Measurements from ENCODE around the gene CCDC134. TPM values are rescaled to one million over a fixed set of nuclear protein-coding genes. Genes with fewer than 3 reads are reported as not detected.

CCDC134 gene
- total and polyA plus RNA-seq, 2 of the 13 experiments (the other 11 are each of a cell fraction or from before 2014, with no cell fraction given) = 4.8 to 17.4 TPM

DNA sequence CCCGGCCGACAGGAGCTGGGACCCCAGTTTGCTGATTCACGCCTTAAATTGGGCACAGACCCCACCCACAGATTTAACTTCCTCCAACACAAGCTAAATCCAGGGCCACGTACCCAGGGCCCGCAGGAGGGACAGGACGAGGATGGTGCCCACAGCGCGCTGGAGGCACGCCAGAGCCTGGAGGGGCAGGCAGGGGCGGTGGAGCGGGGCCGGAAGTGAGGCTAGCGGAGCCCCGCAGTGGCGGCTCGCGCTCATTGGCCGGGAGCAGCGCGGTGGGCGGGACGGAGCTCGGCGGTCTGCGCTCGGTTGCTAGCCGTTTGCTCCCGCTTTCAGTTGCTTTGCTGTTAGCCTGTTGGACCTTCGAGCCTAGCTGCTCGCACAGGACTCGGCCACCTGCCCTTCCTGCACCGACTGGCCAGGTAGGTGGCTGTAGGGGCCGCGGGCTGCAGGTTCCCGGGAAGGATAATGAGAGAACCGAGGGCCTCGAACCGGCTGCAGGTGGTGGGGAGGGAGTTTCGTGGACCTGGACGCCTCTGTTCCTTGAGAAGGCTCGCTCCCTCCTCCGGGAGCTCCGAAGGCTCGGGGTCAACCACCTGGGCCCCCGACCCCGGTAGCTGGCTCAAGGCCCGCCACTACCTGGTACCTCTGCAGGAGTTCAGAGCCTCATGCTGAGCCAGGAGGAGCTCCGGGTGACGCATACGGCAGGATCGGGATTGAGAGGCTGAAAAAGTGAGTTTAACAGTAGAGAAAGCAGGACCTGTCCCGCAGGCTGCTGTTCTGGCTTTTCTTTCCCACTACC, at the start of gene CCDC134 (continued):
- TF ChIP-seq, protein P1, sequence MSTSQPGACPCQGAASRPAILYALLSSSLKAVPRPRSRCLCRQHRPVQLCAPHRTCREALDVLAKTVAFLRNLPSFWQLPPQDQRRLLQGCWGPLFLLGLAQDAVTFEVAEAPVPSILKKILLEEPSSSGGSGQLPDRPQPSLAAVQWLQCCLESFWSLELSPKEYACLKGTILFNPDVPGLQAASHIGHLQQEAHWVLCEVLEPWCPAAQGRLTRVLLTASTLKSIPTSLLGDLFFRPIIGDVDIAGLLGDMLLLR (CRISPR knock-in tag; IDR thresholded peaks at IDR 0.05) = no peak; the same call in 1 of the 2 replicates
- peak; percentile 45; the same call in 1 of the 2 replicates for TF ChIP-seq HNF4A (CRISPR knock-in tag; IDR thresholded peaks at IDR 0.05)
- TF ChIP-seq RXRB (CRISPR knock-in tag; IDR thresholded peaks at IDR 0.05; ENCODE audit: borderline replicate concordance) = 0 out of 2 replicates have a peak, but pooled peaks have one; percentile 16
- TF ChIP-seq NKX3-1 (CRISPR knock-in tag; IDR thresholded peaks at IDR 0.05) = peak; percentile 63; the same call in 1 of the 2 replicates
- TF ChIP-seq MED8 (CRISPR knock-in tag; IDR thresholded peaks at IDR 0.05; ENCODE audit: insufficient replicate concordance) = peak; percentile 92
- TF ChIP-seq, protein P2, sequence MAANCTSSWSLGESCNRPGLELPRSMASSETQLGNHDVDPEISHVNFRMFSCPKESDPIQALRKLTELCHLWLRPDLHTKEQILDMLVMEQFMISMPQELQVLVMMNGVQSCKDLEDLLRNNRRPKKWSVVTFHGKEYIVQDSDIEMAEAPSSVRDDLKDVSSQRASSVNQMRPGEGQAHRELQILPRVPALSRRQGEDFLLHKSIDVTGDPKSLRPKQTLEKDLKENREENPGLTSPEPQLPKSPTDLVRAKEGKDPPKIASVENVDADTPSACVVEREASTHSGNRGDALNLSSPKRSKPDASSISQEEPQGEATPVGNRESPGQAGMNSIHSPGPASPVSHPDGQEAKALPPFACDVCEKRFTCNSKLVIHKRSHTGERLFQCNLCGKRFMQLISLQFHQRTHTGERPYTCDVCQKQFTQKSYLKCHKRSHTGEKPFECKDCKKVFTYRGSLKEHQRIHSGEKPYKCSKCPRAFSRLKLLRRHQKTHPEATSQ (CRISPR knock-in tag; IDR thresholded peaks at IDR 0.05; ENCODE audit: borderline replicate concordance) = peak; percentile 11; the same call in 1 of the 2 replicates
- no peak; the same call in none of the 2 replicates for TF ChIP-seq HOXA5 (CRISPR knock-in tag; IDR thresholded peaks at IDR 0.05)
- TF ChIP-seq MAFF (IDR thresholded peaks at IDR 0.05; ENCODE audit: low read depth, low read length) = no peak
- TF ChIP-seq ZNF430 (CRISPR knock-in tag; IDR thresholded peaks at IDR 0.05) = peak; percentile 76; the same call in 1 of the 2 replicates
- 0 out of 2 replicates have a peak, but pooled peaks have one; percentile 42 for TF ChIP-seq ZNF780A (CRISPR knock-in tag; IDR thresholded peaks at IDR 0.05)
- TF ChIP-seq ZSCAN12 (CRISPR knock-in tag; IDR thresholded peaks at IDR 0.05) = 0 out of 2 replicates have a peak, but pooled peaks have one; percentile 18
- TF ChIP-seq, protein P3, sequence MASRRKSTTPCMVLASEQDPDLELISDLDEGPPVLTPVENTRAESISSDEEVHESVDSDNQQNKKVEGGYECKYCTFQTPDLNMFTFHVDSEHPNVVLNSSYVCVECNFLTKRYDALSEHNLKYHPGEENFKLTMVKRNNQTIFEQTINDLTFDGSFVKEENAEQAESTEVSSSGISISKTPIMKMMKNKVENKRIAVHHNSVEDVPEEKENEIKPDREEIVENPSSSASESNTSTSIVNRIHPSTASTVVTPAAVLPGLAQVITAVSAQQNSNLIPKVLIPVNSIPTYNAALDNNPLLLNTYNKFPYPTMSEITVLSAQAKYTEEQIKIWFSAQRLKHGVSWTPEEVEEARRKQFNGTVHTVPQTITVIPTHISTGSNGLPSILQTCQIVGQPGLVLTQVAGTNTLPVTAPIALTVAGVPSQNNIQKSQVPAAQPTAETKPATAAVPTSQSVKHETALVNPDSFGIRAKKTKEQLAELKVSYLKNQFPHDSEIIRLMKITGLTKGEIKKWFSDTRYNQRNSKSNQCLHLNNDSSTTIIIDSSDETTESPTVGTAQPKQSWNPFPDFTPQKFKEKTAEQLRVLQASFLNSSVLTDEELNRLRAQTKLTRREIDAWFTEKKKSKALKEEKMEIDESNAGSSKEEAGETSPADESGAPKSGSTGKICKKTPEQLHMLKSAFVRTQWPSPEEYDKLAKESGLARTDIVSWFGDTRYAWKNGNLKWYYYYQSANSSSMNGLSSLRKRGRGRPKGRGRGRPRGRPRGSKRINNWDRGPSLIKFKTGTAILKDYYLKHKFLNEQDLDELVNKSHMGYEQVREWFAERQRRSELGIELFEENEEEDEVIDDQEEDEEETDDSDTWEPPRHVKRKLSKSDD (CRISPR knock-in tag; IDR thresholded peaks at IDR 0.05; ENCODE audit: low read depth) = 0 out of 2 replicates have a peak, but pooled peaks have one; percentile 41
- 0 out of 2 replicates have a peak, but pooled peaks have one; percentile 12 for TF ChIP-seq ZNF629 (CRISPR knock-in tag; conservative IDR thresholded peaks at IDR 0.05)
- 0 out of 2 replicates have a peak, but pooled peaks have one; percentile 59 for TF ChIP-seq KDM3A (CRISPR knock-in tag; IDR thresholded peaks at IDR 0.05; ENCODE audit: low read depth)
- TF ChIP-seq ZNF709 (CRISPR knock-in tag; IDR thresholded peaks at IDR 0.05) = peak; percentile 87
- no peak; the same call in 1 of the 2 replicates for TF ChIP-seq SMAD1 (CRISPR knock-in tag; IDR thresholded peaks at IDR 0.05; ENCODE audit: borderline replicate concordance, low read depth)
- peak; percentile 80; the same call in 1 of the 2 replicates for TF ChIP-seq TMF1 (CRISPR knock-in tag; IDR thresholded peaks at IDR 0.05; ENCODE audit: low read depth)
- TF ChIP-seq FOSL2 (CRISPR knock-in tag; IDR thresholded peaks at IDR 0.05) = peak; percentile 49
- TF ChIP-seq BORCS8-MEF2B (CRISPR knock-in tag; IDR thresholded peaks at IDR 0.05) = 0 out of 2 replicates have a peak, but pooled peaks have one; percentile 34
- peak; percentile 57 for TF ChIP-seq ZIK1 (CRISPR knock-in tag; IDR thresholded peaks at IDR 0.05; ENCODE audit: borderline replicate concordance, low read depth)
- no peak for TF ChIP-seq ZFP36L1 (CRISPR knock-in tag; IDR thresholded peaks at IDR 0.05)
